GM12801 (cell line): ENCODE data around the gene ANKFY1.

ENCODE experiments used
- TF ChIP-seq, protein P1 (sequence below): IDR thresholded peaks from one replicate; pipeline ENCODE4 v1.5.1; 2011; ENCODE audit warnings: control low read depth; ENCODE audit not compliant: insufficient read length; ENCODE audit errors: extremely low read depth

ANKFY1 gene

DNA sequence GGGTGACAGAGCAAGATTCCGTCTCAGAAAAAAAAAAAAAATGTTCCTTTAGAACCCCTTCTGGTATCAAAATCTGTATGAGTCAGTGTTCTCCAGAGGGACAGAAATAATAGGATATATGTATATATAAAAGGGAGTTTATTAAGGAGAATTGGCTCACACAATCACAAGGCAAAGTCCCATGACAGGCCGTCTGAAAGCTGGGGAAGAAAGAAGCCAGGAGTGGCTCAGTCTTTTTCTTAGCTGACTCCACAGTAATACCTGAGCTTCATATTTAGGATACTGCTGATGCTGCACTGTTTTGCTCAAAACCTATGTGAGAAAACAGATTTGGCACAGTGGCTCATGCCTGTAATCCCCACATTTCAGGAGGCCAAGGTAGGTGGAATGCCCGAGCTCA, 143.4 kb downstream of the ANKFY1 start:
- TF ChIP-seq, protein P1, sequence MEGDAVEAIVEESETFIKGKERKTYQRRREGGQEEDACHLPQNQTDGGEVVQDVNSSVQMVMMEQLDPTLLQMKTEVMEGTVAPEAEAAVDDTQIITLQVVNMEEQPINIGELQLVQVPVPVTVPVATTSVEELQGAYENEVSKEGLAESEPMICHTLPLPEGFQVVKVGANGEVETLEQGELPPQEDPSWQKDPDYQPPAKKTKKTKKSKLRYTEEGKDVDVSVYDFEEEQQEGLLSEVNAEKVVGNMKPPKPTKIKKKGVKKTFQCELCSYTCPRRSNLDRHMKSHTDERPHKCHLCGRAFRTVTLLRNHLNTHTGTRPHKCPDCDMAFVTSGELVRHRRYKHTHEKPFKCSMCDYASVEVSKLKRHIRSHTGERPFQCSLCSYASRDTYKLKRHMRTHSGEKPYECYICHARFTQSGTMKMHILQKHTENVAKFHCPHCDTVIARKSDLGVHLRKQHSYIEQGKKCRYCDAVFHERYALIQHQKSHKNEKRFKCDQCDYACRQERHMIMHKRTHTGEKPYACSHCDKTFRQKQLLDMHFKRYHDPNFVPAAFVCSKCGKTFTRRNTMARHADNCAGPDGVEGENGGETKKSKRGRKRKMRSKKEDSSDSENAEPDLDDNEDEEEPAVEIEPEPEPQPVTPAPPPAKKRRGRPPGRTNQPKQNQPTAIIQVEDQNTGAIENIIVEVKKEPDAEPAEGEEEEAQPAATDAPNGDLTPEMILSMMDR, result no peak

DNA sequence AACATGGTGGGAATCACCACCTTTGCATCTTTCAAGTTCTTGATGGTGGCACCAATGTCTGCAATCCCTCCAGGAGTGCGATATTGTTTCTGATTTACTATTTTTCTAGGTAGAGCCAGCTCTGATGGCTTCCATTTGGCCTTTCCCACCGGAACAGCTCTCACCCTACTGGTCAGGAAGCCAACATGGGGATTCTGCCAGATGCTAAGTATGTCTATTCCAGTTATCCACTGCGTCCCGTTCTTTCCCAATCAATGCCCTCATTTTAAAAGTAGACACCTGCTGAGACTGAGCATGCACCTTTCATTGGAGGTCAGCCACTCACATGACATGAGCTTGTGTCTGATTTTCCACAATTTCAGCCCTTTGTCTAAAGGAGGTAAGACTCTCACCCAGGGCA, 144.5 kb downstream of the ANKFY1 start:
- TF ChIP-seq, protein P1, result no peak

DNA sequence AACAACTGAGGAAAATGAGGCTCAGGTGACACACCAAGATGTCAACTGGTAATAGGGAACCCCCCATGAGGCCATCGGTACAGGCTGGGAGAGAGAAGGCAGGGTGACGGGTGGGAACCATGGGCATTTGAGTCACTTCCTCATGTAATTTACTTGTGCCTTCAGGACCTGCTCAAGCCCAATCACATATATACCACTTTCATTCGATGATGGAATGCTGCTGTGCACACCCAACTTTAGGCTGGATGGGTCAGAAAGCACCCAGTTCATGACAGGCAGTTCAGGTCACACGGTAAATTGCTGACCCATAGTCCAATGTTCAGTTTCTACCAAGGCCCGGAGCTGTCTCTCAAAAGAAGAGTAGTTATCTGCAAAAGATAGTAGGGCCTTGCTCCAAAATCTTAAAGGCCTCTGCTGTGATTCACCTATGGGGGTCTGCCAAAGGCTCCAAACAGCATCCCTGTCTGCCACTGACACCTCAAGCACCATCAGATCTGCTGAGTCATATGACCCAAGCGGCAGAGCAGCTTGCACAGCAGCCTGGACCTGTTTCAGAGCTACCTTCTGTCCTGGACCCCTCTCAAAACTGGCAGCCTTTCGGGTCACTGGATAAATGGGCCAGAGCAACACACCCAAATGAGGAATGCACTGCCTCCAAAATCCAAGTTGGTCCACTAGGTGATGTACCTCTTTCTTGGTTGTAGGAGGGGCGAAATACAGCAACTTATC, 145.6 kb downstream of the ANKFY1 start:
- TF ChIP-seq, protein P1, result no peak

DNA sequence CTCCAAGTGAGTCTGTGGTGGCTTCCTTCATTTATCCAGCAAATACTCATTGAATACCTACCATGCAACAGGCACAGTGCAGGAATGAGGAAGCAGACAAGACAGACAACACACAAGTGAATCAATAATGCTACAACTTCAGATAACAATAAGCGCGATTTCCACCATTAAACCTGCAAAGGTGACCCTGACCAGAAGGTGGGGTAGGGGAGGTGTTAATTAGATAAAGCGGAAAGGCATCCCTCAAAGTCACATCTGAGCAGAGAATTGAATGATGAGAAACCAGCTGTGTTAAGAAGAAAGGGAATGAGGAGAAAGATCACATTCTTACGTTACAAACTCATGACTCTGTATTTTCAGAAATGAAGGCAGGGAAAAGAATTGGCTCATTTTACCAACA, 147.3 kb downstream of the ANKFY1 start:
- TF ChIP-seq, protein P1, result no peak
